Mesenteric fat pad (tissue), 1 donor: Measurements from ENCODE around the gene CDO1. TPM values are rescaled to one million over a fixed set of nuclear protein-coding genes. Genes with fewer than 3 reads are reported as not detected.
"Not testable (repeated sequence)": the region's sequence is repeated elsewhere in the genome, so short reads cannot be mapped to it uniquely, and the experiment has no call there.

Source experiments
- DNase-seq: peaks from one replicate; pipeline ENCODE4 v3.0.0-alpha.2; 2020; ENCODE audit warnings: low spot score
- total RNA-seq: library from RNA; stranded (reverse); fragmentation: NEBNext Ultra II Directional; extraction: Animal tissue kit (Norgen Biotek cat#: 25700); gene quantifications from one replicate; pipeline ENCODE4 v1.2.1, GENCODE V29; 2021
- donor health status: DM: yes; HTN: yes; CAD: no.

Gene CDO1
- total RNA-seq, 1 donor from 2014 or later, result 60.8 TPM

- no peak for DNase-seq
Observed at GRCh38 chr5:115831163-115831768, 14.8 kb upstream of the CDO1 start.

DNA sequence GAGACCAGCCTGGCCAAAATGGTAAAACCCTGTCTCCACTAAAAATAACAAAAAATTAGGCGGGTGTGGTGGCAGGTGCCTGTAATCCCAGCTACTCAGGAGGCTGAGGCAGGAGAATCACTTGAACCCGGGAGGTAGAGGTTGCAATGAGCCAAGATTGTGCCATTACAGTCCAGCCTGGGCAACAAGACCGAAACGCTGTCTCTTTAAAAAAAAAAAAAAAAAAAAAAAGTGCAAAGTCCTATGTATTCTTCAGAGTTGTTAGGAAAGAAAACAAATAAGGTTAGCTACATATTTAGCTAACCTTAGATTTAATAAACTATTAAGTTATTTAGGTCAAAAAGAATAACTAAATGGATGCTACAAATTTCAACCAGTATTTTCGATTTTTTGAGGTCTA is 13.5 kb upstream of the CDO1 start:
- DNase-seq, result no peak

DNA sequence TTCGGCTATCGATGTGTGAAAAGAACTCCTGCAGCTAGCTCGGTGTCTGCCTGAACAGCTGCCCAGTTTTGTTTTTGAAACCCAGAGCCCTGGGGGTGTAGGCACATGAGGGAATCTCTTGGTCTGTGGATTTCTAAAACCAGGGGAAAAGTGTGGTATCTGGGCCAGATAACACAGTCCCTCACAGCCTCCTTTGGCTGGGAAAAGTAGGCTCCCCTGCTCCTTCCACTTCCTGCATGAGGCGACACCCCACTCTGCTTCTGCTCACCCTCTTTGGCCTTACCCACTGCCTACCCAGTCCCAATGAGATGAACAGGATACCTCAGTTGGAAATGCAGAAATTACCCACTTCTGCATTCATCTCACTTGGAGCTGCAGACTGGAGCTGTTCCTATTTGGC is 9.5 kb upstream of the CDO1 start:
- no peak for DNase-seq

DNA sequence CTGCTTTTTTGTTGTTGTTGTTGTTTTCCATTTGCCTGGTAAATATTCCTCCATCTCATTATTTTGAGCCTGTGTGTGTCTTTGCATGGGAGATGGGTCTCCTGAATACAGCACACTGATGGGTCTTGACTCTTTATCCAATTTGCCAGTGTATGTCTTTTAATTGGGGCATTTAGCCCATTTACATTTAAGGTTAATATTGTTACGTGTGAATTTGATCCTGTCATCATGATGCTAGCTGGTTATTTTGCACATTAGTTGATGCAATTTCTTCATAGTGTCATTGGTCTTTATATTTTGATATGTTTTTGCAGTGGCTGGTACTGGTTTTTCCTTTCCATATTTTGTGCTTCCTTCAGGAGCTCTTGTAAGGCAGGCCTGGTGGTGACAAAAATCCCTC is 8.5 kb upstream of the CDO1 start:
- not testable (repeated sequence) for DNase-seq

- DNase-seq, result no peak
Observed at GRCh38 chr5:115820846-115821245, 4.4 kb upstream of the CDO1 start.

GRCh38 chr5:115818821-115819220 is 2.4 kb upstream of the CDO1 start:
- no peak for DNase-seq

DNA sequence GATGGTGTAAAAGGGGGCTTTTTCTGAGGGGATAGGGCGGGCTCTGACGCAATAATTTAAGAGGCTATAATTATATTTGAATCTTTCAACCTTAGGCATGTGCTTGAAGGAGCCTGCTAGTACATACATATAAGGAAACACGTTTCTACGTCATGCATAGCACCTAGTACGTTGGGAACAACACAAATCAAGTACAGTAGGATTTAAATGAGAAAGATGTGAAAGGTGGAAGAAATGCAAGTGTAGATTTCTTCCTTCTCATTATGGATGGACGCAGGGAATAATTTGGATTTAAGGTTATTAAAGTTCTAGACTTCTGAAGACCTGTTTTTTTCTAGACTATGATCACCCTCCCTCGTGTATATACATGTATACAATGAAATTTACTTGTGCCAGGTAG is 927 bp upstream of the CDO1 start:
- no peak for DNase-seq

GRCh38 chr5:115815693-115816225 is 700 bp downstream of the CDO1 start:
- DNase-seq, result no peak

- no peak for DNase-seq
Observed at GRCh38 chr5:115815006-115815692, 1.3 kb downstream of the CDO1 start.

- no peak for DNase-seq
Observed at GRCh38 chr5:115813719-115814118, 2.7 kb downstream of the CDO1 start.

DNA sequence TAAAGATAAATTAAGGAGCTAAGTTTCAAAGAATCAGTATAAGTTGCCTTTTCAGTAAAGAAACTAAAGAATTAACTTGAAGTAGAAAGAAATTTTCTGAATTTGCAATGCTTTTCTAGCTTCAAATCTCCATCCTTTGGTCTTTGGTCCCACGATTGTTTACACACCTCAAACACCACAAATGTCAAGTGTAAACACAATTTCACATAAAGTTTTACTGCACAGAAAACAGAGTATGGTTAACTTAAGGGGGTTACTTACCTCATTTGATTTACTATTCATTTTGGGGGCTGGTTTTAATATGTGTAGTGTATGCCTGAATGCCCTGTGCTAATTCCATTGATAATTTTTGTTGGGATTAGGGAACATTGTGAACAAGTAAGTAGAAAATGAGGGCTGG is 4.1 kb downstream of the CDO1 start:
- DNase-seq, result no peak

GRCh38 chr5:115811406-115811805 is 5.1 kb downstream of the CDO1 start:
- DNase-seq, result no peak

- DNase-seq, result no peak
Observed at GRCh38 chr5:115810761-115811160, 5.7 kb downstream of the CDO1 start.

GRCh38 chr5:115809946-115810345 is 6.5 kb downstream of the CDO1 start:
- DNase-seq, result no peak

DNA sequence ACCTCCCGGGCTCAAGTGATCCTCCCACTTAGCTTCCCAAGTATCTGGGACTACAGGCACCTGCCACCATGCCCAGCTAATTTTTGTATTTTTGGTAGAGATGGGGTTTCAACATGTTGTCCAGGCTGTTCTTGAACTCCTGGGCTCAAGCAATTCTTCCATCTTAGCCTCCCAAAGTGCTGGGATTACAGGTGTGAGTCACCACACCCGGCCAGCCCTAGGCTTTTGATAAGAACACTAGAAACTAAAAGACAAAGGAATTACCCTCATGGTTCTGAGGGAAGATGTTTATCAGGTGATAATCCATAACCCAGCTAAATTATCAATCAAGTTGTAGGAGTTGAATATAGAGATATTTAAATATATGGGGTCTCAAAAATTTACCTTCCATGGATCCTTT is 8.4 kb downstream of the CDO1 start:
- DNase-seq, result not testable (repeated sequence)

DNA sequence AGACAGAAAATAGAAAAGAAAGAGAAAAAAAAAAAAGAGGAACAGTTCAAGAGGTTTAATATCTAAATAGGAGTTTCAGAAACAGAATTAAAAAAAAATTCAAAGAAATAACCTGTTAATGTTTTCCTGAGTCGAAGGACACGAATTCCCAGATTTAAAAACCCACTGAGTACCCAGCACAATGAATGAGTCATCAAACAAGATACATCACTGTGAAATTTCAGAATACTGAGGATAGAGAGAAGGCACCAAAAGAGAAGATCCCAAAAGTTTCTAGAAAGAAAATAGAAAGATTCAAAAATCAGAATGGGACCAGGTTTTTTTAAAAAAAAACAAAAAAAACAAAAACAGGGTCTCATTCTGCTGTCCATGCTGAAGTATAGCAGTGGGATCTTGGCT is 8.8 kb downstream of the CDO1 start:
- DNase-seq, result no peak

DNA sequence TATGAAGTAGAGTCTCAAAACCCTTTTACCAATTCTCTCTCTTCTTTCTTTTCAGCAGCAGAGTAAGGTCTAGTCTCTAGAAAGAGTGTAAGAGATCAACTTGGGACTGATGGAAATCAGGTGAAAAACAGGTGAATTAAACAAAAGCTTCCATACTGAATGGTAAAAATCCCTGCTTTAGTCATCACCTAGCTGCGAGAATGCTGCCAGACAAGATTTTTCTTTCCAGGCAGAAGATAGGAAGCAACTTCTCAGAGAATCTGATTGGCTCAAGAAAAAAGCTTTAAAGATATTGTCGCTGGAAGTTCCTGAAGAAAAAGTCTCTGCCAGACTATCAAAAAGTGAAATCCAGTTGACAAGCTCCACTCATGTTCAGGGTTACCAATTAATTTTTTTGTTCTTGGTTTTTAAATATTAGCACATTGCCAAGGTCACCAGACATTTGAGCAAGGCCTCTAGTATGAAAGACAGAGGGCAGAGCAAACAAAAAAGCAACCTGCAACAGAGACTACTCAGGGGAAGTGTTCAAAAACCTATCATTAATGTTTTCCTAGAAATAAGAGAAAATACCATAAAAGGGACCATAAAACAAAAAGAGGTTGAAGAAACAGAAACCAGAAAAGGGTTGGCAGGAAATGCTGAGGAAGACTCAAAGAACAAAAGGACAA is 9.3 kb downstream of the CDO1 start:
- DNase-seq, result no peak

GRCh38 chr5:115801984-115802383 is 14.5 kb downstream of the CDO1 start:
- no peak for DNase-seq

- no peak for DNase-seq
Observed at GRCh38 chr5:115801152-115801551, 15.3 kb downstream of the CDO1 start.

DNA sequence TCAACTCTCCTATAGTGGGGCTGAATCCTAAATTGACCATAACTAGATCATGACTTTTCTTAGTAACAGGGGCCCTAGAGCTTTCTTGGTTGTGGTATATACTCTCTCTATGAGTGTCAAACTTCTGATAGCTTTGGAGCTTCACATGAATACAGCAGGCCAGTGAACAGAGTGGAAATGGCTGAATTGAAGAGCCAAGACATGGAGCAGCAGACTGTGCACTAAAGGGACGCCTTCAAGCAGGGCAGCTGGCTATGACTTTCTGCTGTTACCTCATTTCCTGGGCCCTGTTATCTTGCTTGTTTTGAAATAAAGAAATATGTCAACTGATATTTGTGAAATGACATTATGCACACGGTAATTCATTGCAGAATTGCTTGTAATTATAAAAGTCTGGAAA is 16.4 kb downstream of the CDO1 start:
- no peak for DNase-seq

GRCh38 chr5:115798252-115798651 is 18.2 kb downstream of the CDO1 start:
- DNase-seq, result no peak

DNA sequence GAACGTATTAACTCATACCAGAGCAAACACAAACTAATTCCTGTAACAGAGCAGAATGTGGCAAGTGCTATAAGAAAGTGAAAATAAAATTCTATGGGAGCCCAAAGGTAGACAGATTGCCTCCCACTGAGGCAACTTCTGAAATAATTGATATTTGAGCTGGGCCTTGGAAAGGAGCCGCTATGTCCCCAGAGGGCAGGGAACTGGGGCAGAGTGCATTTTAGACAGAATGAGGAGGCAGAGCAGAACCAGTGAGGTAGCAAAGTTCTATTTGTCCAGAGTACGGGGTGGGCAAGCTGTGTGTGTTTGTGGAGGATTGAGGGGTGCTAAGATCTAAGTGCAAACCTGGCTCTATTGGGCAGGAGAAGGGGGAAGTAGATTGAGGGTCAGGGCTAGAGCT is 19.8 kb downstream of the CDO1 start:
- no peak for DNase-seq

DNA sequence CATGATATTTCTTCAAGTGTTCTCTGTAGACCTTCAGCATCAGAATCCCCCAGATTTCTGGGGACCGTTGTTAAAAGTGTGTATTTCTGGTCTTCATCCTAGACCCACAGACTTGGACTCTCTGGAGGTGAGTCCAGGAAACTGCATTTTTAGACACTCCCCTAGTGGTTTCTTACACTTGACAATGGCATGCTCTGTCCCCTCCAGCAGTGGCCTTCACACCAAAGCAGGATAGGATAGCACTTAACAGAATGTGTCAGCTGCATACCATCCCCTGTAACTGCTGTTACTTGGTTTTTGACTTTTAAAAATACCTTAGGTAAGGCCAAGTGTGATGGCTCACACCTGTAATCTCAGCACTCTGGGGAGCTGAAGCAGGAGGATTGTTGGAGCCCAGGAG is 20.8 kb downstream of the CDO1 start:
- no peak for DNase-seq
